ENCODE measurements around the gene PGM2.
"Not testable (repeated sequence)": the region's sequence is repeated elsewhere in the genome, so short reads cannot be mapped to it uniquely, and the experiment has no call there.

PGM2 gene

GRCh38 chr4:37826295-37827029 lies at the start of gene PGM2:
PGM2 (plus strand) TSS chr4:37826686; CDS start chr4:37826733, 47 bp downstream.
- DNase-seq, result peak; percentile 95

DNA sequence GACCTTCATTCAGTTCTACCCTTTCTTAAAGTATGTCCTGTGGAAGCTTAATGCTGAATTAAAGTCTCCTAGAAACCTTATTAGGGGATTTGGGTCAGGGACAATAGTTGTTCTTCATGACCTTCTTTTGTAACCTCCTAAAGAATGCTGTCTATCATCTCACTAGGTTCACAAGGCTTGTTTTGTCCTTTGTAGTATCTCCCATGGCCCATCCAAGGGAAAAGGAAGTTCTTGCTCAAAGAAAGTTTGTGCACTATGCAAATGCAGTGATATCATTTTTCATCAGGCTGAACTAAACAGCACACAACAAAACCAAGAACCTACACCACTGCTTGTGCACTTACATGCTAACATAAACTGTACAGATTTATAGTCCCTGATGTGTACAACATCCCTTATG lies 46.6 kb upstream of the PGM2 start:
- DNase-seq, result no peak

- no peak for DNase-seq
Measured at GRCh38 chr4:37780444-37781130, 45.9 kb upstream of the PGM2 start.

- no peak for DNase-seq
Measured at GRCh38 chr4:37781131-37781455, 45.4 kb upstream of the PGM2 start.

- DNase-seq, result not testable (repeated sequence)
Measured at GRCh38 chr4:37786267-37786666, 40.2 kb upstream of the PGM2 start.

GRCh38 chr4:37787883-37788460 lies 38.5 kb upstream of the PGM2 start:
- DNase-seq, result not testable (repeated sequence)

GRCh38 chr4:37788819-37789218 lies 37.7 kb upstream of the PGM2 start:
- DNase-seq, result no peak

DNA sequence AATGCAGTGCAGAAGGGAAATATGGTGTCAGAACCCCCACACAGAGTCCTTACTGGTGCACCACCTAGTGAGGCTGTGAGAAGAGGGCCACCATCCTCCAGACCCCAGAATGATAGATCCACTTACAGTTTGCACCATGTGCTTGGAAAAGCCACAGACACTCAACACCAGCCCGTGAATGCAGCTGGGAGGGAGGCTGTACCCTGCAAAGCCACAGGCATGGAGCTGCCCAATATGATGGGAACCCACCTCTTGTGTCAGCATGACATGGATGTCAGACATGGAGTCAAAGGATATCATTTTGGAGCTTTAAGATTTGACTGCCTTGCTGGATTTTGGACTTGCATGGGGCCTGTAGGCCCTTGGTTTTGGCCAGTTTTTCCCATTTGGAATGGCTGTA lies 34.2 kb upstream of the PGM2 start:
- no peak for DNase-seq

GRCh38 chr4:37793562-37793961 lies 32.9 kb upstream of the PGM2 start:
- DNase-seq, result peak; percentile 74

- no peak for DNase-seq
Measured at GRCh38 chr4:37794056-37794455, 32.4 kb upstream of the PGM2 start.

DNA sequence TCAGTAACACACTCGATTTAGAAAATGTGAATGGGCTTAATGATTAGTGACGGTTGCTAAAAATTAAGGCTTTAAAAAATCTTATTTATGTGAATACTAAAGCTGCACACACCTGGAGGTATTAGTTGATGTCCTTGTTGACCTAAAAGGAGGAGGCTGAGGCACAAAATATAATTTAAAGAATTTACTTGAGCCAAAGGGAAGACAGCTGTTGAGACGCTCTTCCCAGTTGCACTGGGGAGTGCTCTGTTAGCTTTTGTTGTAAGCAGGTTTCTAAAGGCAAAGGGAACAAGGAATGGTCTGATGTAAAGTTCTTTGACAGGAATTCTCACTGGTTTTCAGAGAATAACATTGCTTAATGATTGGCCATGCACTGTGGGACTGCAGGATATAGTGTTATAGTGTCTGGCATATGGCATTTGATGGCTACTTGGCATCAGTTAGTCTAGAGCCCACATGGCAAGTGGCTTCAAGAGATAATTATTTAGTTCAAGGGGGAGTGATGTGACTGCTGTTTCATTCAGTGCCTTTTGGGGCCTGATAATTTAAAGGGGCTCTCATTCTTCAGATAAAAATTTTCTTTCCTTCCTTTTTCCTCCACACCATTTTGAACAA lies 30.8 kb upstream of the PGM2 start:
- DNase-seq, result no peak

- no peak for DNase-seq
Measured at GRCh38 chr4:37797374-37797773, 29.1 kb upstream of the PGM2 start.

- DNase-seq, result no peak
Measured at GRCh38 chr4:37797923-37798322, 28.6 kb upstream of the PGM2 start.

GRCh38 chr4:37798616-37799015 lies 27.9 kb upstream of the PGM2 start:
- no peak for DNase-seq

GRCh38 chr4:37799941-37800554 lies 26.4 kb upstream of the PGM2 start:
- no peak for DNase-seq

GRCh38 chr4:37802068-37802666 lies 24.3 kb upstream of the PGM2 start:
- DNase-seq, result peak; percentile 95

GRCh38 chr4:37803348-37803973 lies 23.0 kb upstream of the PGM2 start:
- peak; percentile 79 for DNase-seq

GRCh38 chr4:37805091-37805490 lies 21.4 kb upstream of the PGM2 start:
- peak; percentile 53 for DNase-seq

- DNase-seq, result no peak
Measured at GRCh38 chr4:37812713-37813112, 13.8 kb upstream of the PGM2 start.

GRCh38 chr4:37815591-37815990 lies 10.9 kb upstream of the PGM2 start:
- DNase-seq, result peak; percentile 26

GRCh38 chr4:37816006-37816405 lies 10.5 kb upstream of the PGM2 start:
- DNase-seq, result no peak

- no peak for DNase-seq
Measured at GRCh38 chr4:37816719-37817118, 9.8 kb upstream of the PGM2 start.

DNA sequence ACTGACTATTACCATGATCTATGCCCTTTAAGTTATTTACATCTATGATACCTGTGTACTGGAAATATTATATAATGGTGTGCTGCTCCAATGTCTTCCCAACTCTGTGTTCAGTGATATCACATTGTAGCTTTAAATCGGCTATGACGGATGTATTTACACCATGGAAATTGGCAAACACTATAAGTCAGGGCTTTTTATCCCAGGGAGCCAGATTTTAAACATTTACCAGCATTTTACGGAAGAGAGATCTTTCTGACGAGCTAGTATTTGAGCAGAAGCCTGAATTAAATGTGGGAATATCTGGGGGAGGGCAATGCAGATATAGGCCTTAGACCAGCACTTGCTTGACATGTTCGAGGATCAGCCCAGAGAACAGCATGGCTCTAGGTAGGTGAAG lies 7.7 kb upstream of the PGM2 start:
- peak; percentile 49 for DNase-seq

All from DMS53 (cell line).